Fibroblast of skin of right biceps (primary cell): Measurements from ENCODE around the gene MTCH1.

ENCODE experiments used
- DNase-seq: peaks from one replicate; pipeline ENCODE4 v3.0.0-alpha.2; 2013

MTCH1 gene, protein sequence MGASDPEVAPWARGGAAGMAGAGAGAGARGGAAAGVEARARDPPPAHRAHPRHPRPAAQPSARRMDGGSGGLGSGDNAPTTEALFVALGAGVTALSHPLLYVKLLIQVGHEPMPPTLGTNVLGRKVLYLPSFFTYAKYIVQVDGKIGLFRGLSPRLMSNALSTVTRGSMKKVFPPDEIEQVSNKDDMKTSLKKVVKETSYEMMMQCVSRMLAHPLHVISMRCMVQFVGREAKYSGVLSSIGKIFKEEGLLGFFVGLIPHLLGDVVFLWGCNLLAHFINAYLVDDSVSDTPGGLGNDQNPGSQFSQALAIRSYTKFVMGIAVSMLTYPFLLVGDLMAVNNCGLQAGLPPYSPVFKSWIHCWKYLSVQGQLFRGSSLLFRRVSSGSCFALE

DNA sequence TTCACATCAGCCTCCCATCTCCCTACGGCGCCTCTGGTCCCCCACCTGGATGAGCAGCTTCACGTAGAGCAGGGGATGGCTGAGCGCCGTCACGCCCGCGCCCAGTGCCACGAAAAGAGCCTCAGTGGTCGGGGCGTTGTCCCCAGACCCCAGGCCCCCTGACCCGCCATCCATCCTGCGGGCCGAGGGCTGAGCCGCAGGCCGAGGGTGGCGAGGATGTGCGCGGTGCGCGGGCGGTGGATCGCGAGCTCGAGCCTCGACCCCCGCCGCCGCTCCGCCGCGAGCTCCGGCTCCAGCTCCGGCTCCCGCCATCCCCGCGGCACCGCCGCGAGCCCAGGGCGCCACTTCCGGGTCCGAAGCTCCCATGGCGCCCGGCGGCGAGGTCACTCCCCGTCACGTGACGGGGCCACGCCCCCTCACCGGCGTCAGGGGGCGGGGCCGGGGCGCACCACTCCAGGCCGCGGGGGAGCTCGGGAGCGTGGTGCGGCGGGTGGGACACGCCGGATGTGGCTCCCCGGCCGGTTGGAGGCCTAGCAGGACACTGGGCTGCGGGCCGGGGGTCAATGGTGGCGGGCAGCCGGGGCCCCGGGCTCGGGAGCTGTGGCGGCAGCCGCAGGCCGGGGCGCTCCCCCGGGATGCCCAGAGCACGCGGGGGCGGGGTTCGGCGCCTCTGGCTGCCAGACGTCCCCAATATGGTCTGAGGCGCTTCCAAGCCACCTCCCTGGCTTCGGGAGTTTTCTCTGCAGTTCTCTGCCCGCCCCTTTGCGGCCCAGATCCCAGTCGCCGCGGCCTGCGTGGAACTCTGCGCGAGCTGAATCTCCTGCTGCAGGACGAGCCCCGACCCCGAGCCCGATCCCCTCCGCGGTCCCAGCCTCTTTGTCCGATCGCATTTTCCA is at the start of gene MTCH1:
Gene MTCH1 (minus strand): TSS at position 389 of the 896 bp plus-strand sequence. CDS start 23 bp downstream, at position 366.
- DNase-seq, result peak; percentile 91

DNA sequence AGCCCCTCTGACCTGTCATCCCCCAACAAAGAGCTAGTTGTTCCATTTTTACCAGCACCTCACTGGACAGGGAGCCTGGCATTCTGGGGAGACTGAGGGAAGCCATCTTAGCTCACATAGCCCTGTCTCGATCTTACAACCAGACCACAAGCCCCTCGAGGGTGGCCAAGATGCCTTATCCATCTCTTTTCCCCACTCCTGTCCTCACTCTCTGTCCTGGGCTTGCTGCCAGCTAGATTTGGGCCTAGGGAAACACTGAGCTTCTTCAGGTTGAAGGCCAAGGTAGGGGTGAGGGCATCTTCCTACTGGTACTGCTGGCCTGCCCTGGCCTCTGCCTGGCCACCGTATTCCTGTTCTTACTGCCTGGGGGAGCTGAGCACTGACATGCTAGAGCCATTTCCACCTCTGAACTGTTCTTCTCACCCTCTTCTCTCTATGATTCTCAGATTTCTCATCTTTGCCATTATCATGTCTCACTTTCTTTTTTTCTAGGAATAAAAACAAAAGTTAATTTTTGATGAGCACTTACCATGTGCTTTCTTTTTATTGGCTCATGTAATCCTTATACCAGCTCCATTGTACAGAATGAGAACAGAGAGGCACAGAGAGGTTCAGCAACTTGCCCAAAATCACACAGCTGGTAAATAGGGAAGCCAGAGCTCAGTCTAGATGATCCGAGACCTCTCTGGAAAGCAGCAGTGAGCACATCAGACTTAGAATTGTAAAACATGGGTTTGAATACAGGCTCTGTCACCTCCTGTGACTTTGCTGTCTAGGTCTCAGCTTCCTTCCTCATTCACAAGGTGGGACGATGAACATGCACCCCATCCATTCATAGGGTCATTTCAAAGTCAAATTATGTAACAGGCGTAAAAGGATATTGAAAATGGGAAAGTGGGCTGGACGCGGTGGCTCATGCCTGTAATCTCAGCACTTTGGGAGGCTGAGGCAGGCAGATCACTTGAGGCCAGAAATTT is 48.1 kb upstream of the MTCH1 start:
- DNase-seq, result no peak

DNA sequence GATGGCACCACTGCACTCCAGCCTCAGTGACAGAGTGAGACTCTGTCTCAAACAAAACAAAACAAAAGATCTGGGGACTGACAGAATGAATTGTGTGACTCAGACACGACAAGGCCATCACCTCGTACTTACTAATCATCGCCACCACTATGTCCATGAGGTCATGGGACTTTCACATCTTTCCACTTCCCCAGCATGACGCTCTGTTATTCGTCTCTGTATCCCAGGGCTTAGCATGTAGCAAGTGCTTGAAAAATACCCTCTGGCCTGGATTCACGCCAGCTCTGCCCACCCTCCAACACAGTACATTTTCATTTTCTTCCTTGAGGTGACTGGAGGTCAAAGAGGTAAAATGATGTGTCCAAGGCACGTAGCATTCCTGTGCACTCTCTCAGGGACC is 47.3 kb upstream of the MTCH1 start:
- DNase-seq, result no peak

DNA sequence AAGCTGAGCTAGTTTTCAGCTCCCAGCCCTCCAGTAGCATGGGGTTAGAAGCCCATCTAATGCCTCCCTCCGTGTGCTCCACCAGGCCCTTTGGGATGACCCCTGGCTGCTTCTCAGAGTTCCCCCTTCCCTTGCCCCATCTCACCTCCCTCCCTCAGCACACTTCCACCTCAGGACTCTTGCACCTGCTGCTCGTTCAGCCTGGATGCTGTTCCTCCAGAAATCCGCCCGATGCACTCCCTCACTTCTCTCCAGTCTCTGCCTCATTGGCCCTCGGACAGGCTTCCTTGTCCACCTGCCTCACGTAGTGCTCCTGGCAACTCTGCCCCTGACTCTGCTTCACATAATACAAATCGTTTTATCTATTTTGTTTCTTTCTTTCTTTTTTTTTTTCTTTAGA is 46.2 kb upstream of the MTCH1 start:
- no peak for DNase-seq

DNA sequence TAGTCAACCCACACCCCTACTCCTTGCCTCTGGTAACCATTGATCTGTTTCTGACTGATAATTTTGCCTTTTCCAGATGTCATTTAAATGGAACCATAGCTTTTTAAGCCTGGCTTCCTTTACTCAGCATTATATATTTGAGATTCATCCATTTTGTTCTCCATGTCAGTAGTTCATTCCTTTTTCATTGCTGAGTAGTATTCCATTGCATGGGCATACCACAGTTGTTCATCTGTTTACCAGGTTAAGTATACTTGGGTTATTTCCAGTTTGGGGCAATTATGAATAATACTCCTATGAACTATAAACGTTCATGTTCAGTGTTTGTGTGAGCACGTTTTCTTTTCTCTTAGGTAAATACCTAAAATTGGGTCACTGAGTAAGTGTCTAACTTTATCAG is 44.6 kb upstream of the MTCH1 start:
- DNase-seq, result no peak

DNA sequence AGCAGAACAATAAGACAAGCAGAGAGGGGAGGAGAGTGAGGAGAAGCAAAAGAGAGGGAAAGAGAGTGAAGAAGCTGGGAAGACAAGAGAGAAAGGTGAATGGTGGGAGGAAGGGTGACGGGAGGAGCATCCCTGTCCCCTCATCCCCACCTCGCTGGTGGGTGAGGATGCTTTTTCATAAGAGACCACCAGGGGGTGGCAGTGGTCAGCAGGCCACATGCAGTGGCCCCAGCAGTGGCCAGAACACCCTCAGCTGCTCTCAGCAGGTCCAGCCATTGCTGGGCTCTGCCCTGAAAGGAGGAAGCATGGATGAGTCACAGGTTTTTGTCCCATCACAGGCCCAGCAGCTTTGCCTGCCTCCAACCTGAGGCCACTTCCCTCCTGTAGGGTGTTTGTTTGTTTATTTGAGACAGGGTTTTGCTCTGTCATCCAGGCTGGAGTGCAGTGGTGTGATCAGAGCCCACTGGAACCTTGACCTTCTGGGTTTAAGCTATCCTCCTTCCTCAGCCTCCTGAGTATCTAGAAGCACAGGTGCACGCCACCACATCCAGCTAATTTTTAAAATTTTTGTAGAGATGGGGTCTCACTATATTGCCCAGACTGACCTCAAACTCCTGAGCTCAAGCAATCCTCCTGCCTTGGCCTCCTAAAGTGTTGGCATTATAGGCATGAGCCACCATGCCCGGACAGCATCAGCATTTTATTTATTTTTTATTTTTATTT is 43.4 kb upstream of the MTCH1 start:
- peak; percentile 77 for DNase-seq

DNA sequence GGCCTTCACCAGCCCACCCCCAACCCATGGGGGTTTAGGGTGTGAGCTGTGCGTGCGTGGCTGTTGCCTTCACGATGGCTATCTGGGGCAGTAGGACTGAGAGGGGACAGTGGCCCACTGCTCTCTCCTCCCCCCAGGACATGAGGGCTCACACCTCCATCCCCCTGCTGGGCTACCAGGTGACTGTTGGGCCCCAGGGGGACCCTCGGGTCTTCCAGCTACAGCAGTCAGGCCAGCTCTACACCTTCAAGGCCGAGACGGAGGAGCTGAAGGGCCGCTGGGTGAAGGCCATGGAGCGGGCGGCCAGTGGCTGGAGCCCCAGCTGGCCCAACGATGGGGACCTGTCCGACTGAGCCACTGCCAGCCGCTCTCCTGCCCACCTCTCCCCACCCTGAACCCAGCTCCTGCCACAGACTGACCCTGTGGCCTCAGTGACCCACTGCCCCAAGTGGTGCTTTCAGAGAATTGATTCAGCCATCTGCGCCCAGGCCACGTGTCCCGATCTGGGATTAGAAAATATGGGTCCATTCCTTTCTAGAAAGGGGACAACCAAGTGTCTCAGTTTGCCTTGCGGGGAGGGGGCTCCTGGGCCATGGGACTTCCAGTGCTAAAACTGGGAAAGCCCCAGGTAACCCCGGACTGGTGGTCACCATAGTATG is 41.9 kb upstream of the MTCH1 start:
- DNase-seq, result no peak

DNA sequence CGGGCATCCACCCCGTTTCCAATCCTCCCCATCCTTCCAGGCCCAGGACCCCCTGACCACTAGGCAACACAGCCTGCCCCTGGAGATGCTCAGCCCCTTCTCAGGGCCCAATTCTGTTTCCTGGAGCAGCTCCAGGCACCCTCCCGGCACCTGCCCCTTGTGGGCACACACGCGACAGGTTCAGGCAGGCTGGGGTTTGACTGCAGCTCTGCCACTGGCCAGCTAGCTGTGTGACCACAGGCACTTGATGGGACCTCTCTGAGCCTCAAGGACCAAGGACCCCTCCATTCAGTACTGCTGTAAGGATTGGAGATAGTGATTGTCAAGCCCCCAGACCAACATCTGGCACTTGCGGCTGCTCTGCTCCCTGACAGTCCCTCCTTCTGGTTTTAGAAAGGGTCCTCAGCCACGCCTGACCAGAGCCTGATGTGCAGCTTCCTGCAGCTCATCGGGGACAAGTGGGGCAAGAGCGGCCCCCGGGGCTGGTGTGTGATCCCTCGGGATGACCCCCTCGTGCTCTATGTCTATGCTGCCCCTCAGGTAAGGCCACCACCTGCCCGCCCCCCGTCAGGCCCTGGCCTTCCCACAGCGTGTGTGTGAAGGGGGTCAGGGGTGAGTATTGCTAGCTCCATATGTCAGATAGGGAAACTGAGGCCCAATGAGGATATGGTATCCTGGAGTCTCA is 41.2 kb upstream of the MTCH1 start:
- DNase-seq, result no peak

DNA sequence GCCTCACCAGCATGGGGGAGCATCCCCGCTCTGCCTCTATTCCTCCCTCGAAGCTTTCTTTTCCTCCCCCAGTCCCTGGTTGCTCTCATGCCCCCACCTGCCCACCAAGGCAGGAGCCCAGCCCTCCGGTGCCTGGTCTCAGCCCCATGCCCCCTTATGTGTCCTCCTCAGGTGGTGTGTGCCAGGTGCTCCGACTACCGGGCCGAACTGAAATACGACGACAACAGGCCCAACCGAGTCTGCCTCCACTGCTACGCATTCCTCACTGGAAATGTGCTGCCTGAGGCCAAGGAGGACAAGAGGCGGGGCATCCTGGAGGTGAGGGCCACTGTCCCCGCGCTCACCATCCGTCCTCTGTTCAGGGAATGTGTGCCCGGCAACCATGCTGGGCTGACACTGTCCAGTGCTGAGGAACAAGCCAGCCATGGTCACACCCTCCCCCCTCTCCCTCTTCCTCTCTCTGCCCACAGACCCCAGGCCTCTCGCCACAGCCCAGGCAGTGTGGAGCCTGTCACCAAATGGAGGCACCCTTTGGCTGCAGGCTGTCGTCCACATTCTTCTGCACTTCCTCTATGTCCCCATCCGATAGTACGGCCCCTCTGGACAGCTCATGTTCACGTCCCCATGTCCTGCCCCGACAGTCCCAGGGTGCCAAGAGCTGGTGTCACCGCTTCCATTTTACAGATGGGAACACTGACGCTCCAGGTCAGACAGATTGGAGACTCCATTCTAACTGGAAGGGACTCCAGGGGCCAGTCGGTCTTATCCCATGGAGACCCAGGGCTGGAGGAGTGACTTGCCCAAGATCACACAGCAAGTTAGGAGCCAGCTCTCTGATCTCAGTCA is 39.8 kb upstream of the MTCH1 start:
- DNase-seq, result no peak

DNA sequence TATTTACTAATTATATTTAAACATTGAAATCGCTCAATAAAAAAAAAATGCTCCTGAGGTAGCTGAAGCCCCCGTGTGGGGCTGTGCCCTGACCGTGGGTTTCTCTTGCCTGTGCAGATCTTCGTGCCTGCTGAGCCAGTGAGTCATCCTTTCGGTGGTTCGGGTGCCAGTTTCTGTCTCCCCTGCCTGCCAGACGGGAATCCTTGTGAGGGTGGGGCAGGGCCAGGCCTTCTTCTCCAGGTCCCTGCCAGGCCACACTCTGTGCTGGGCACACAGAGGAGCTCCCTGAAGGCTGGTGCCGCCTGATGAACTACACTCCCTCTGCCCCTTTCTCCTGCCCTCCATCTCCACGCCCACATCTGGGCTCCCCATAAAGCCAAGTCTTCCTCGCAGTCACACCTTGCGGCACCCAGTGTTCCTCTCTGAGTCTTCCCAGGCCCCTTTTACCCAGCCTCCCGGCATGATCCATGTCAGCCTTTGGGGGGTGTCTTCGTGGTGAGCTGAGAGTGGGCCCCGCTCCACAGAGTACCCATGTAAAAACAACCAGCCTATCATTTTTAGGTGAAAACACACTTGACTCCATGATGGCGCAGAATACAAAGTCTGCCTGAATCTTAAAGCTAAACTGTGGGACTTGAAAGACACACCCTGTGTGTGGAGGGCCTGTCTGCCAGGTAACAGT is 38.8 kb upstream of the MTCH1 start:
- DNase-seq, result no peak

DNA sequence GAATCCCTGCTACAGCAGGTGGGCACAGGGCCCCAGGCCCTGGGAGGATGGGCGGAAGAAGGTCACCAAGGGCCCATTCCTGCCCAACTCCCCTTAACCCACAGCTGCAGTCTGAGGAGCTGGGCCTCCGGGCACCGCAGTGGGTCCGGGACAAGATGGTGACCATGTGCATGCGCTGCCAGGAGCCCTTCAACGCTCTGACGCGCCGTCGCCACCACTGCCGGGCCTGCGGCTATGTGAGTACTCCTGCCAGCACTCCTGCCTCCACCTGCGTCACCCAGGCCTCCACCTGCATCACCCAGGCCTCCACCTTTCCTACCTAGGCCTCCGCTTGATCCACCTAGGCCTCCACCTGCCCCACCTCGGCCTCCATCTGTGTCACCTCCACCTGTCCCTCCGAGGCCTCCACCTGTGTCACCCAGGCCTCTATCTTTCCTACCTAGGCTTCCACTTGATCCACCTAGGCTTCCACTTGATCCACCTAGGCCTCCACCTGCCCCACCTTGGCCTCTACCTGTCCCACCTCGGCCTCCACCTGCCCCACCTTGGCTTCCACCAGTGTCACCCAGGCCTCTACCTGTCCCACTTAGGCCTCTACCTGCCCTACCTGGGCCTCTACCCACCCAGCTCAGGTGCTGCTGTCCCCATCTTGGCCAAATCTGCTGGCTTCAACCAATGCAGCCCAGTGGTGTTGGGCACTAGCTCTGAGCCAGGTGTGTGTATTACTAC is 36.3 kb upstream of the MTCH1 start:
- no peak for DNase-seq

DNA sequence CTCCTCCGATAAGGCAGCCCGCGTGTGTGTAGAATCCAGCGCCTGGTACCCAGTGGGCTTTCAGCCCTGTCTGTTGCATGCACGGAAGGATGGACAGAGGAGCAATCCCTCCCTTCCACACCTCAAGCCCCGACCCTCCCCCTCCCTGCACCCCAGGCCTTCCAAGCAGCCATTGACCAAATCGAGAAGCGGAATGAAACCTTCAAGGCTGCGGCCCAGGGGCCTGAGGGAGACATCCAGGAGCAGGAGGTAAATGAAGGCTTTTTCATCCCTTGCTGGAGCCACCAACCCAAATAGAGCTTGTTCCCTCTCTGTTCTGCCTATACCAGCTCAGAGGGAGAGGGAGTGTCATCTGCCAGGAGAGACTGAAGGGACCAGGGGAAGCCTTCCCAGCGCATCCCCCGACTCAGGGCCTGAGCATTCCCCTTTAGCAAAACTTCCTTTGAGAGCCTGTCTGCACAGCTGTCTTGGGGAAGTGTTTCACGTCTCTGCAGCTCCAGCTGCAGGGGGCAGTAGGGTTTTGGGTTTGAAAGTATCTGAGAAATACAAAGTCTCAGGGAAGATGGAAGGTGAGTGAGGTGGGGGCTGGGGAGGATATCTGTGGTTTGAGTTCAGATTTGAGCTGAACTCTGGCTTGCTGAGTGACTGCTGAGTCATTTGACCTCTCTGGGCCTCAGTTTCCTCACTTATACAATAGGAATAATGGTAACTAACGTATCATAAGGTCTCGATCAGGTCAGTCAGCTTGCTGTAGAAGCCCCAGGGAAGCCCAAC is 35.5 kb upstream of the MTCH1 start:
- DNase-seq, result peak; percentile 45

DNA sequence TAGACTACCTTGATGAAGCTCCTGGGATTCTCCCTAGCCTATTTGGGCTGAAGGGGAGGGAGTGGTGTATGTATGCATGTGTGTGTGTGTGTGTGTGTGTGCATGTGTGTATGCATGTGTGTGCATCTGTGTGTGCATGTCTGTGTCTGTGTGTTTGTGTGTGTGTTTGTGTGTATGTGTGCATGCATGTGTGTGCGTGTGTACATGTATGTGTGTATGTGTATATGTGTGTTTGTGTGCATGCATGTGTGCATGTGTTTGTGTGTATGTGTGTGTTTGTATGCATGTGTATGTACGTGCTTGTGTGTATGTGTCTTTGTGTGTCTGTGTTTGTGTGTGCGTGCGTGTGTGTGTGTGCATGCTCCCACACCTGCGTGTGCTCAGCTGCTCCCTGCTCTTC is 34.8 kb upstream of the MTCH1 start:
- no peak for DNase-seq

DNA sequence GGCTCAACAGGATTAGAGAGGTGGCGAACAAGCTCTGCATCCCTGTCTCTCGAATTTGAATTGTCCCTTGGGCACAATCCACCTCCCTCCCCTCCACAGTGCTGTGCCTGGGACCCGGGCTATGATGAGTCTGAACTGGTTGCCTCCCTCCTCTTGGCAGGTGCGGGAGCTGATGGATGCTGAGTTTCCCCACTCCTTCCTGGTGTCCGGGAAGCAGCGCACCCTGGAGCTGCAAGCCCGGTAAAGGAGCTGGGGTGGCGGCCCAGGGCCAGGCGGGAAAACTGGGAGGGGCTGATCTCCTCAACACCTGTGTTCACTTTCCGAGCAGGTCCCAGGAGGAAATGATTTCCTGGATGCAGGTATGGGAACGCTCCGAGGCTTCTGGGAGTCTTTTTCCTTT is 34.4 kb upstream of the MTCH1 start:
- DNase-seq, result no peak

DNA sequence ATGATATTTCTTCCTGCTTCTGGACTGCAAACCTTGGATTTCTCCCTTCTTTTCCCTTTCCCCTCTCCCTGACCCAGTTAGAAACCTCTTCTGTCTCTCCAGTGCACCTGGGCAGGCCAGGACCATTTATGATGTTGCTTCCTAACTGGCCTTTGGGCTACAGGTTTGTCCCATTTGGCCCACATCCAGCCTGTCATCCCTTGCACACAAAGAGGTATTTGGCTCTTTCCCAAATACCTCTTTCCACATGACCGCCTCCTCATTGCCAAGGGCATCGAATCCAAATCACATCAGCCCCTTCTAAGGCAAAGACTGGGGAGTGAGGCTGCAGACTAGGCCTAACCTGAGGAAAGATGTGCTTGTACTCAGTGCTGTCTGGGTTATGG is 33.1 kb upstream of the MTCH1 start:
- no peak for DNase-seq

DNA sequence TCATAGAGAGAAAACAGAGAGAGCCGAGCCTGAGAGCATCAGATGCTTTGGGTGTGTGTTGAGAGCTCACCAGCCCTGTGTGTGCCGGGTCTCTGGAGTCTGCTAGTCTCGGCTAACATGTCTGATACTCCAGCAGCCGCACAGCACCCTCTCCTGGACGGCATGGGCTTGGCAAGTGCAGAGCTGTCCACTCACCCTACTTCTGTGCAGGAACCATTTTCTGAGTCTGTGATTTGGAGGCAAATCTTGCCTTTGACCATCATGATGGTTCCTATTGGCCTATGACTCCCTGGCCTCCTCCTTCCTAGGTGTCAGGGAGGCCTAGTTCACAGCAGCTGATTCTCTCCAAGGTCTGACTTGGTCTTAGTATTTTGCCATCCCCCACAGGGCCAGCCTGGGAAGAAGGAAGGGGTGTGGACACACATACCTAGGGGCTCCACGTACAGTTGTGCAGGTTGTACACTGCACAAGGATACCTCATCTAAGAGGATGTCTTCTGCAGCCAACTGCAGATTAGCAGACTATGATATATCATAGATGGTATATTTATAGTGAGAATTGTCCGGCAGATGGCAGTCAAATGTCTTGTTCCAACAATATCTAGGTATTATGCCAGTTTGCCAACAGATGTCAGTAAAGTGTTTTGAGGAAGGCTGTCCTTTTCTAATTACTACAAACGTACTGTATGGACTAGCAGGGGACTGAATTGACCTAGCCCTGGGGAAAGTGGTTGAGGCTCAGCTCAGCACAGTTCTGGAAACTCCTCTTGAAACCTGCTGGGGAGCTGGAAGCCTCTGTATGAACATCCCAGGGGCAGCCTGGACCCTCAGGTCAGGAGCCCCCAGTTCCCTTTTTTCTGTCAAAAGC is 32.4 kb upstream of the MTCH1 start:
- DNase-seq, result peak; percentile 84
